ENCODE measurements around the gene TP63.

TP63 gene

GRCh38 chr3:189687475-189687874 is 56.3 kb downstream of the TP63 start:
- DNase-seq, result no peak

GRCh38 chr3:189688262-189688661 is 57.1 kb downstream of the TP63 start:
- no peak for DNase-seq

DNA sequence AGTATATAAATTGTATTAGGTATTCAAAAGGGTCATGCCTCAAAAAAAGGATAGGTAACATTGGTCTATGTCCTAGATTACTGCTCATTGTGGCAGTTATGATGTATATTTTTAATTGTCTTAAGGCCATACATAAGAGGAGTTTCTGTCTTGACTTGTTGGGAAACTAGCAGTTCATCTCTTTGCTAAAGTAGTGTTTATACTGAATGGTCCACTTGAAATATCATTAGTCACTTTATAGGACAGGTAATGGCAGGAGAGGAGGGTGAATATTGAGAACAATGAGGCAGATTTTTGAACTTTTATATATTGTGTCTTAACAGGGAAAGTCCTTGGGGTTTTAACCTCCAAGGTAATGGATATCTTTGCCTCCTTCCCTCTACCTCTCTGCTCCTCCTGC is 58.4 kb downstream of the TP63 start:
- no peak for DNase-seq

DNA sequence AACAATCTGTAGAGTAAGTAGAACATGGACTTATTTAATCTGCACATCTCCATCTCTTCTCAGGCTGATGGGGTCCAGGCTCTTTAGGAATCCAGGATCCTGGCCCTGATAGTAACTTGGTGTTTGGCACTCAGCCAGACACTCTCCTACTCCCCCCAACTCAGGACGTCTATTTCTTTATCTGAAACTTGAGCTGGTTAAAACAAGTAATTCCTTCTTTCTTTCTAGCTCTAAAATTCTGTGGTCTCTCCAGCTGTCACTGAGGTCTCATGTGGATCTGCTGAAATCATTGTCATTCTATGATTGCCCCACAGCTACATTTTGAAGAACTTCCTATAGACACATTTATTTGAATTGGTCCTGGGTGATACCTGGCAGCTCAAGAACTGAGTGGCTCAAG is 59.0 kb downstream of the TP63 start:
- no peak for DNase-seq

GRCh38 chr3:189690672-189691071 is 59.5 kb downstream of the TP63 start:
- DNase-seq, result no peak

DNA sequence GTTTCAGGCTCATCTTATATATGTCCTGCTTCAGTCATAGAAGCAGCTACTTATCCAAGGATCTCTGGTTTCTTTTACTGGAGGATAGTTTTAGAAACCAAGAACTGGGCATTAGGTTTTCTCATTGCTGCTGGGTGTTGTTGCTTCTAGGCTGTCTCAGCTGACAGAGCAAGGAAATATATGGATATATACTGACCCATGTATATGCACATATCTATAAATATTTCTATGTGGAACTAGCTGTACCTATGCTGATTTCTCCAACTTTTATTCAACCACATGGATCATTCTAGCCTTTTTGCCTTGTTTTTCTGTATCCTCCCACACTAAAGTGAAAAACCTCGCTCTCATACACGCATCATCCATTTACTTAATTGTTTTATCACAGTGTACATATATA is 64.2 kb downstream of the TP63 start:
- no peak for DNase-seq

DNA sequence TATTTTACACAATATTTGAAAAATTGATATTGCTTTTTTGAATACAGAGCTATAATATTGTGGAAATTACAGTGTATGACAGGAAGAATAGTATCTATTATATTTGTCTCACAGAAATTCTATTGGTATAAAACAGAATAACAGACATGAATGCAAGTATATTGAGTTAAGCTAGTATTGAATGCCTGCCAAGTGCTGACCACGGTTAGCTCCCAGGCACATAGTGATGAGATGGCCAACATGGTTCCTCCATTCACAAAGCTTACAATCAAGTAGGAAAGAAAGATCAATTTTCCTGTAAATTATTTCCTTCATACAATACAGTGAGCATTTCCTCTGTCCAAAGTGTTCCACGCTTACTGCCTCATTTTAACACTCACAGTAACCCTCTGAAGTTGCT is 67.6 kb downstream of the TP63 start:
- DNase-seq, result no peak

DNA sequence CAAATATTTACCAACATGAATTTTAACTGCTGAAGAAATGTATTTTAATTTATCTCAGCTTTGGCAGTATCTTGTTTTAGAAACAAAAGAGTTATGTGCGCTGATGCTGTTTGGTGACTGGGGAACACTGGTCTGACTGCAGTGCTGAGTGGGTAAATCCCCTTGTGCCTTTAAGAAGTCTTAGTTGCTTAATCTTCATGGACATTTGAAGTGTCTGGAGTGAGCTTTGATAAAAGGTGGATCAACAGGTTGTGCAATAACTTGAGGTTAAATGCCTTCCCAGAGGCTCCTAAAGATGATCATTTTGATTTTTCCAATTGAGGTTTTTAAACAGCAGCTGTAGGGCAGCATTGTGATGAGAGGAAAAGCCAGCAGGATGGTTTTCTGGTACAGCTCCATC is 68.7 kb downstream of the TP63 start:
- DNase-seq, result no peak

DNA sequence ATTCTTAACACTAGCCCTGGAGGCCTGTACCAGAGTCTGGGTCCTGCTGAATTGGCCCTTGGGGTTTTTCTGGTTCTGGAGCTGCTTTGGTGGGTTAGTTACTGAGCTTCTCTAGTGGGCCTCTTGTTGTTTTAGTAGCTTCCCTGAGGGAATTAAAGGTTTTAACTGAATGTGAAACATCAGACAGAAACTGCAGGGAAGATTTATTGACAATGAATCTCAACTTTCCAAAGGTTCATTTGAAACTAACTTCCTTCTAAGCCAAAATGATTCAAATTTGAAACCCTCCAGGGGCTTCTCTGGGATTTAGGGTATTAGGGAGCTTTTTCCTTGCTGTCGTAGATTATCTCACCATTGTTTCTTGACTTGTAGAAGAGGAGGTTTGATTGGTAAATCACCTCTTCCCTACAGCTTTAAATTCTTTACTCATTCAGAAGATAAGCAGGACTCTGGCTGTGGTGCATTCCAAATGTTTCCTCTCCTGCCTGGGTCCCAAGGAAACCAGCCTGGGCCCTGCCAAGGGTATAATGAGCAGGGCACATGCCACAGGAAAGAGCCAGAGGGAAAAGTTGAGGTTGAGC is 71.0 kb downstream of the TP63 start:
- no peak for DNase-seq

- DNase-seq, result no peak
Observed at GRCh38 chr3:189703865-189704264, 72.7 kb downstream of the TP63 start.

GRCh38 chr3:189708375-189708774 is 77.2 kb downstream of the TP63 start:
- no peak for DNase-seq

DNA sequence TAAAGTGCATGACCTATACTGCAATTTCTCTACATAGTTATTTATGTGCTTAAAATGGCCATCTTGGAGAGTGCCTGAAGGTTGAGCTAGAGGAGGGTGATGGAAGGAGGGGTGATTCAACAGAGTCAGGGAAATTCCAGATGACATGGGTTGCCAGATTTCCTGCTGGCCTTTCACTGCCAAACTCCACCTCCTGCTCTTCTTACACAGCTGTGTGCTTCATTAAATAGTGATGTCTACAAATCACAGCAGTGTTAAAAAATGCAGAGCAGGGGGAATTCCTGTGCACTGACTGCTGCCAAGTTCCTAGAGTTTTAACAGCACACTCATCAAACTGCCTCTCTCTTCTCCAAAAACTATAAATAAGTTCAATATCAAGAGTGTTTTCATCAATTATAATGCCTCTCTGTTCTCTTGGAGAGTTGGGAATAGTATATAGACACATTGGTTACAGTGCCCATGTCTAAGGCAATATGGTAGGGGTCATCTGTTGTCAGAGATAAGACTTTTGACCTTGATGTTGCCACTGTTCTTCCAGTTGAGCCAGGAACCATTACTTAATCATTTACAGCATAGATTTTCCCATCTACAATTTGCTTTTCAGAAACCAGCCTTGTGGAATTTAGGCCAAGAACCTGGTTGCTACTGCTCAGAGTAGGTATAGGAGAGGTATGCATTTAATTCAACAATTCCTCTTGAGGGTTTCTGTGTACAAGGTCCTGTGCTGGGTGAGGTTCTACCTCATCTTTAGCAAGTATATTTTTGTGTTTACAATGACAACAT is 79.6 kb downstream of the TP63 start:
- peak; percentile 25 for DNase-seq

DNA sequence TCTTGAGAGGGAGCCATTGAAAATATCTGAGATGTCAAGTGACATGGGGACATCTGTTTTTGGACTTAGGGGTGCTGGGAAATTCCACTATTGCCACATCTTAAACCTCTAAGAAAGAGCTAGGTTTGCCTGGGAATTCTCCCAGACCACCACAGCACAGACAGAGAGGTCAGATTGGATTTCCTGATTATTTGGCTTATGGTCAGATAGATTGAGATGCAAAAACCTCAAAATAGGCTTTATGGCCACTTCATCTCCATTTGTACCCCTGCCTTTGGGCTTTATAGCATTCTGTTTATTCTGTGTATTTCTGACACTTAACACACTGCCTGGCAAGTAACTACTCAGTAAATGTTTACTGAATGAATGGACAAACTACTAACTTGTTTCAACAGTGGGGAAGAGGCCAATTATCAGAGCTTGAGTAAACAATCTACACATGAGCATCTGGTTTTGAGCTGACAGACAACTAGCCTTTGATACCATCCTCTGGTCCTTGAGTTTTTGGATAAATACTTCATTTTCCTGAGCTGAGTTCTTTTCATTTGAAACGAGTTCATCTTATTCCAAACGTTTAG is 81.8 kb downstream of the TP63 start:
- DNase-seq, result no peak

GRCh38 chr3:189714991-189715961 is 84.1 kb downstream of the TP63 start:
- no peak for DNase-seq

GRCh38 chr3:189718215-189718614 is 87.0 kb downstream of the TP63 start:
- no peak for DNase-seq

DNA sequence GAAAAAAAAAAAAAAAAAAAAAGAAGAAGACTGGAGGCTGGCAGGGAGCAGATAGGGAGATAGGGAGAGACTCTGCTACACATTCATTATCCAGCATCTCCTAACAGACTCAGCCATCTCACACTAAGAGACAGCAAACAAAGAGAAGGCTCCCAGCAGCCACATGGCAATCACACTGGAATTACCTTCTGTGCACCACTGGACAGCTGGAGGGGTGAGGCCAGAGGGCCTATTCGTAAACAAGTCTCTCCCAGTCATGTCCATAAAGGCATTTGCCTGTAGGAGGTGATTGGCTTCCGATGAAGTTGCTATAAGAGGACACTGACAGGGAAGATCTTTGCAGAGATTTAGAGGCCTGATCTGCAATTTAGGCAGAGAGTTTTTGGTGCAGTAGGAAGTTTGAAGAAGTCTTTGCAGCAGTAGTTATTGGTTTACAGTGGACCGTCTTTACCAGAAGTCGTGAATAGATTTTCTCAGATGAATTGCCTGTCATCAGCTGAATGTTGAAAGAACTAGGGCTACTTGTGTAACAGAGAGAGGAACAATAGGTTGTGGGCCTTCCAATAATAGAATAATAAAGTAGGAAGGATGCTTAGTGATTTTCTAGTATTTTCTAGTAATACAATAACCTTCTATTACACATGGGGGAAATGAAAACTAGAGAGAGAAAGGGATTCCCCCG is 89.7 kb downstream of the TP63 start:
- DNase-seq, result no peak

GRCh38 chr3:189721873-189722665 is 90.9 kb downstream of the TP63 start:
- no peak for DNase-seq

GRCh38 chr3:189724356-189724755 is 93.2 kb downstream of the TP63 start:
- DNase-seq, result no peak

DNA sequence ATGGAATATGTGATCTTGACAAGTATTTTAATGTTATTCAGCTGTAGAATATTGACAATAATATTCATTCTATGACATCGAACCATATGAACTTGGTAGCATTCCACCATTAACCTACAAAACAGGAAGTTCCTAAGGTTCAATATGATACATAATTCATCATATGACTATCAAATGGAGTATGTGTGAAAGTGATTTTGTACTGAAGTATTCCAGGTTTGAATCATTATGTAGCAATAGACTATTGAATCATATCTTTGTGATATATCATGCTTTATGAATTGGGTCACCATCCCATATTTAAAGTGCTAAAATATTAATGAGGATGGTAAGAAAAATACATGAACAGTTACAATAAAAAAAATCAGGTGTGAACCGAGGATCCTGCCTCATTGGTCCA is 95.1 kb downstream of the TP63 start:
- DNase-seq, result no peak

GRCh38 chr3:189727158-189727557 is 96.0 kb downstream of the TP63 start:
- no peak for DNase-seq

GRCh38 chr3:189727898-189728297 is 96.7 kb downstream of the TP63 start:
- DNase-seq, result no peak

- no peak for DNase-seq
Observed at GRCh38 chr3:189728915-189729314, 97.7 kb downstream of the TP63 start.

Measured in RPMI8226 (cell line).